ENCODE data around the gene AMACR. TPM values are rescaled to one million over a fixed set of nuclear protein-coding genes. Genes with fewer than 3 reads are reported as not detected.
A peak's percentile ranks its signal among the peaks of the same experiment; 100 is the strongest.

The AMACR gene
- total RNA-seq, 1 experiment from 2014 or later = 4.3 TPM

GRCh38 chr5:33997331-33997983 lies 10.4 kb downstream of the AMACR start:
- H3K4me3 ChIP-seq = no peak overlapping the region
- no peaks in the 10 kb centered on the region for H3K9me3 ChIP-seq
- no peaks in the 10 kb centered on the region for H3K27me3 ChIP-seq
- no peaks in the 10 kb centered on the region for H3K36me3 ChIP-seq
- DNase-seq = peak; percentile 61

GRCh38 chr5:33995865-33996264 lies 12.0 kb downstream of the AMACR start:
- DNase-seq = no peak
- Histone ChIP-seq H3K4me3 (no peak overlapping the region), H3K36me3 (no peaks in the 10 kb centered on the region), H3K9me3 (no peaks in the 10 kb centered on the region), H3K27me3 (no peaks in the 10 kb centered on the region)

DNA sequence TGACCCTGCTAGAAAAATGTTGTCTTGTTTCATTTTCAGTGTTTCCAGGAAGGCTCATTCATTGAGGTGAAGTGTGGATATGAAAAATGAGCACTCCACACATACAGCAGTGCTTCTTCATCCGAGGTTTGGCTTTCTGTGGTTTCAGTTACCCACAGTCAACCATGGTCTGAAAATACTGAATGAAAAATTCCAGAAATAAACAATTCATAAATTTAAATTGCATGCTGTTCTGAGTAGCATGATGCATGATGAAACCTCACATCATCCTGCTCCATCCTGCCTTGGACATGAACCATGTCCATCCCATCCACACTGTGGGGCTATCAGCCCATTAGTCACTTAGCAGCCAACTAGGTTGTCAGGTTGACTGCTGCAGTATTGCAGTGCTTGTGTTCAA lies 13.0 kb downstream of the AMACR start:
- DNase-seq = peak; percentile 30
- Histone ChIP-seq H3K27me3 (no peaks in the 10 kb centered on the region), H3K36me3 (no peaks in the 10 kb centered on the region), H3K4me3 (no peak overlapping the region), H3K9me3 (no peaks in the 10 kb centered on the region)

GRCh38 chr5:33992864-33993263 lies 15.0 kb downstream of the AMACR start:
- H3K27me3 ChIP-seq = no peaks in the 10 kb centered on the region
- peaks cover 1% of the 10 kb centered on the region; the same call in 1 of the 2 replicates for H3K36me3 ChIP-seq
- H3K4me3 ChIP-seq = no peak overlapping the region
- DNase-seq = no peak
- no peaks in the 10 kb centered on the region for H3K9me3 ChIP-seq

- H3K27me3 ChIP-seq = no peaks in the 10 kb centered on the region
- peaks cover 2% of the 10 kb centered on the region; the same call in 1 of the 2 replicates for H3K36me3 ChIP-seq
- no peak overlapping the region for H3K4me3 ChIP-seq
- no peaks in the 10 kb centered on the region for H3K9me3 ChIP-seq
- DNase-seq = no peak
These were observed 22.4 kb downstream of the AMACR start for GRCh38 chr5:33985447-33985846.

DNA sequence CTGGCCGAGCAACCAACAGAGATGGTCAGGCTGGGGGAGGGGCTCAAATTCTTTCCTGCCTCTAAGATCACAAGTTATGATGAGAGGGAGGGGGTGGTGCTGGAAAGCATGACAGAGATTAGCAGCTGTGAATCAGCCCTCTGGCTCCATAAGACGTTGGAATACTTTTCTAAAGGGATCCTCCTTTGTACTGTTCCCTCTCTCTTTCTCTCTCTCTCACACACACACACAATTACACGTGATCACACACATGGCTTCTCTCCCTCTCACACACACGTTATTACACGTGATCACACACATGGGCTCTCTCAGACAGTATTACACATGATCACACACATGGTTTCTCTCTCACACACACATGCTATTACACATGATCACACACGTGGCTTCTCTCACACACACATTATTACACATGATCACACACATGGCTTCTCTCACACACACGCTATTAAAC lies 23.2 kb downstream of the AMACR start, which contains the start of gene SLC45A2:
Gene SLC45A2 (minus strand): TSS at position 23 of the 454 bp plus-strand sequence. CDS start 110 bp downstream, outside the sequence.
- H3K9me3 ChIP-seq = no peaks in the 10 kb centered on the region
- DNase-seq = no peak
- no peaks in the 10 kb centered on the region for H3K27me3 ChIP-seq
- peaks cover 2% of the 10 kb centered on the region; the same call in 1 of the 2 replicates for H3K36me3 ChIP-seq
- H3K4me3 ChIP-seq = no peak within 1 kb of the TSS

GRCh38 chr5:33984178-33984577 lies 23.7 kb downstream of the AMACR start:
- peaks cover 2% of the 10 kb centered on the region; the same call in 1 of the 2 replicates for H3K36me3 ChIP-seq
- H3K9me3 ChIP-seq = no peaks in the 10 kb centered on the region
- H3K27me3 ChIP-seq = no peaks in the 10 kb centered on the region
- no peak for DNase-seq
- no peak overlapping the region for H3K4me3 ChIP-seq

GRCh38 chr5:33981408-33982162 lies 26.3 kb downstream of the AMACR start:
- Histone ChIP-seq H3K36me3 (no peaks in the 10 kb centered on the region), H3K4me3 (no peak overlapping the region), H3K9me3 (no peaks in the 10 kb centered on the region), H3K27me3 (no peaks in the 10 kb centered on the region)
- DNase-seq = peak; percentile 49

DNA sequence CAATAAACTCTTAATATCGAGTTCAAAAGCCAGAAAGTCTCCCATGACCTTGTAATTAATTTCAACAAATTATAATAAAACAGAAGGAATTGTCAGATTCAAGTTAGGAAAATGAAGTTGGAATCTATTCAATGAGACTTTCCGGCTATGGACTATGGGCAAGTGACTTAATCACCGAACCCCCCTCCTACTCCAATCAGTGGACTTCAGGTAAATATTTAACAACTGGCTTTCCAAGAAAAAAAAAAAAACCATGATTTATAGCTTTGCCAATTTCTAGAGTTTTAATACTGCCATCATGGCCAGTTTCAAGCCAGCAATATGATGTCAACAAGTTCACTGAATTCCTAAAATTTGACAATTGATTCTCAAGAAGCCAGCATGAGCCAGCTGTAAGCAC lies 27.8 kb downstream of the AMACR start:
- H3K9me3 ChIP-seq = no peaks in the 10 kb centered on the region
- no peak for DNase-seq
- no peaks in the 10 kb centered on the region for H3K27me3 ChIP-seq
- no peak overlapping the region for H3K4me3 ChIP-seq
- no peaks in the 10 kb centered on the region for H3K36me3 ChIP-seq

DNA sequence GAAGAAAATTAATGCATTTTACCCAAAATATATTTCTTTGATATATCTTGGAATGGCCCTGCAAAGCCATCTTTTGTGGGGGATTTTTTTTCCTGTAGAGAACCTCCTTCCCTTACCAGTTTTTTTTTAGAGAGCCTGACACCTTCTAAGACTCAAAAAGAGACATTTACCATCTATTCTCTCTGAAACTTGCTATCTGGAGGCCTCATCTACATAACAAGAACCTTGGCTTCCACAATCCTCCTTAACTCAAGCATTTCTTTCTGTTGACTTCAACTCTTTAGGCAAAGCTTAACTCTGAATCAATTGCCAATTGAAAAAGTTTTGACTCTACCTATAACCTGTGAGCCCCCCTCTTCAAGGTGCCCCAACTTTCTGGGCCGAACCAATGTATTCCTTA lies 29.5 kb downstream of the AMACR start:
- no peaks in the 10 kb centered on the region for H3K27me3 ChIP-seq
- no peak overlapping the region for H3K4me3 ChIP-seq
- no peaks in the 10 kb centered on the region for H3K36me3 ChIP-seq
- no peaks in the 10 kb centered on the region for H3K9me3 ChIP-seq
- DNase-seq = no peak

GRCh38 chr5:33976307-33976706 lies 31.5 kb downstream of the AMACR start:
- H3K36me3 ChIP-seq = no peaks in the 10 kb centered on the region
- no peak overlapping the region for H3K4me3 ChIP-seq
- no peaks in the 10 kb centered on the region for H3K9me3 ChIP-seq
- DNase-seq = no peak
- H3K27me3 ChIP-seq = no peaks in the 10 kb centered on the region

- H3K9me3 ChIP-seq = no peaks in the 10 kb centered on the region
- no peaks in the 10 kb centered on the region for H3K36me3 ChIP-seq
- no peak for DNase-seq
- H3K27me3 ChIP-seq = no peaks in the 10 kb centered on the region
- no peak overlapping the region for H3K4me3 ChIP-seq
These were observed 32.0 kb downstream of the AMACR start for GRCh38 chr5:33975852-33976251.

GRCh38 chr5:33973271-33973670 lies 34.6 kb downstream of the AMACR start:
- no peaks in the 10 kb centered on the region for H3K36me3 ChIP-seq
- H3K9me3 ChIP-seq = no peaks in the 10 kb centered on the region
- no peak for DNase-seq
- no peak overlapping the region for H3K4me3 ChIP-seq
- no peaks in the 10 kb centered on the region for H3K27me3 ChIP-seq

GRCh38 chr5:33969572-33970452 lies 38.0 kb downstream of the AMACR start:
- DNase-seq = no peak
- Histone ChIP-seq H3K36me3 (no peaks in the 10 kb centered on the region), H3K9me3 (no peaks in the 10 kb centered on the region), H3K27me3 (no peaks in the 10 kb centered on the region), H3K4me3 (no peak overlapping the region)

DNA sequence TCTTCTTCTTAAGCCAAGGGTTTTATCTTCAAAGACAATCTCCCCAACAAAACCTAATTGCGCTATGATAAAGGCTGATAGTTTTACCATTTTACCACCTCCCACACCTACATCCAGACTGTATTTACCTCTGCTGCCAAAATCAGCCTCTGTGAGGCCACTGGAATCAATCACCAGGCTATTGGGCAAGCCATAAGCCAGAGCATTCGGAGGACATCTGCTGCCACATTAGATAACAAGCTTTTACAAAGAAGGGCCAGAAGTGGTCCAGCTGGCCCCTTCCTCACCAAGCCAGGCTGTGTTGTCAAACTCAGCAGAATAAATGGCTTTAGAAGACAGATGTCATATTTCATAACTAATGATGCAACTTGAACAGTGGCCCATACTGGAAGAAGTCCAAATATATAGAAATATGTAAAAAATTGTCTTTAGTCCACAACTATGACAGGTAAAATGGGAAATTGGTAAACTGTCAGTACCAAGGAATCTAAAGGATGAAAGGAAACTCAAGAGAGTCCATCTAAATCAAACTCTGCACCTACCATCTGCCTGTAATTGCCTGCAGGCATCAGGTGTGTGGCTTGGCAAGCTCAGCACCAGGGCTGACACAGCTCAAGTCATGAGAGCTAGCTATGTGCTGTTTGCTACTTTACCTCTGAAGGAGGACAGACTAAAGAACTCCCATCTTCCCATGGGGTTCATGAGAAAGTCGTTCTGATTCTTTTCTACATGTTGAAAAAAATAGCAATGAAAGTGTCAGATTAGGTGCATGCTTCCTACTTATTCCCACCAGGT lies 39.4 kb downstream of the AMACR start:
- Histone ChIP-seq H3K36me3 (no peaks in the 10 kb centered on the region), H3K27me3 (no peaks in the 10 kb centered on the region), H3K9me3 (no peaks in the 10 kb centered on the region), H3K4me3 (no peak overlapping the region)
- DNase-seq = no peak

- DNase-seq = no peak
- H3K27me3 ChIP-seq = no peaks in the 10 kb centered on the region
- H3K9me3 ChIP-seq = no peaks in the 10 kb centered on the region
- no peak overlapping the region for H3K4me3 ChIP-seq
- H3K36me3 ChIP-seq = no peaks in the 10 kb centered on the region
These were observed 41.0 kb downstream of the AMACR start for GRCh38 chr5:33966805-33967204.

All from MG63 (cell line).